HepG2 (cell line): Measurements from ENCODE around the gene DZANK1. TPM values are rescaled to one million over a fixed set of nuclear protein-coding genes. Genes with fewer than 3 reads are reported as not detected.

Experiments
- AGO1 ChIP-seq: fragments of 200-400 bp; formaldehyde crosslinking; IDR thresholded peaks from 2 replicates; pipeline ENCODE4 v1.6.1; 2017; ENCODE audit warnings: mild to moderate bottlenecking, low read depth, low read length, moderate library complexity; ENCODE audit not compliant: poor library complexity, severe bottlenecking
- ARID2 ChIP-seq: sonication (generic); formaldehyde crosslinking; IDR thresholded peaks from 2 replicates; pipeline ENCODE4 v1.8.1; 2022; ENCODE audit warnings: mild to moderate bottlenecking, missing genetic modification reagents, borderline replicate concordance
- MAFF ChIP-seq: IDR thresholded peaks from 2 replicates; pipeline ENCODE4 v1.6.1; 2011; ENCODE audit warnings: low read depth, low read length, improper control_type of control experiment
- NR2F2 ChIP-seq: IDR thresholded peaks from 2 replicates; pipeline ENCODE4 v1.6.1; 2012; ENCODE audit warnings: low read depth, inconsistent platforms, borderline replicate concordance
- POGK ChIP-seq: sonication (generic); formaldehyde crosslinking; conservative IDR thresholded peaks from 2 replicates; pipeline ENCODE4 v1.8.0; 2022; ENCODE audit warnings: mild to moderate bottlenecking, moderate library complexity, missing genetic modification reagents
- REST ChIP-seq, 2 experiments: IDR thresholded peaks; 2 replicates each; pipeline ENCODE4 v1.6.1; 2011 to 2012; ENCODE audit warnings: low read length in 2 of 2, borderline replicate concordance in 1 of 2, low read depth in 1 of 2, mild to moderate bottlenecking in 1 of 2, moderate library complexity in 1 of 2
- TEAD3 ChIP-seq: optimal IDR thresholded peaks from 2 replicates; pipeline ENCODE3; 2016; ENCODE audit warnings: borderline replicate concordance
- YY1 ChIP-seq: IDR thresholded peaks from 2 replicates; pipeline ENCODE4 v1.6.1; 2011; ENCODE audit warnings: low read length, low read depth, moderate library complexity, mild to moderate bottlenecking; ENCODE audit not compliant: insufficient read depth, insufficient replicate concordance
- ZBTB33 ChIP-seq: sonication (generic); formaldehyde crosslinking; IDR thresholded peaks from 2 replicates; pipeline ENCODE4 v1.4.0; 2020; ENCODE audit warnings: missing genetic modification reagents
- ZBTB38 ChIP-seq: sonication (generic); formaldehyde crosslinking; IDR thresholded peaks from 2 replicates; pipeline ENCODE4 v1.5.1; 2020; ENCODE audit warnings: mild to moderate bottlenecking, missing genetic modification reagents
- ZNF280D ChIP-seq: sonication (generic); formaldehyde crosslinking; IDR thresholded peaks from 2 replicates; pipeline ENCODE4 v1.5.1; 2020; ENCODE audit warnings: mild to moderate bottlenecking, missing genetic modification reagents
- ZNF33B ChIP-seq: sonication (generic); formaldehyde crosslinking; IDR thresholded peaks from 2 replicates; pipeline ENCODE4 v1.5.1; 2020; ENCODE audit warnings: mild to moderate bottlenecking, missing genetic modification reagents
- ZNF740 ChIP-seq: sonication (generic); formaldehyde crosslinking; IDR thresholded peaks from 2 replicates; pipeline ENCODE4 v1.4.0; 2020; ENCODE audit warnings: missing genetic modification reagents
- ZSCAN29 ChIP-seq: sonication (generic); formaldehyde crosslinking; conservative IDR thresholded peaks from 2 replicates; pipeline ENCODE4 v1.4.0; 2020; ENCODE audit warnings: mild to moderate bottlenecking, missing genetic modification reagents
- polyA plus RNA-seq, 8 experiments: library from polyadenylated mRNA; depleted of rRNA in 3 of 8; stranded (reverse) in 7 of 8; unstranded in 1 of 8; fragments of >200 nt; fragmentation: Illumina TruSeq in 4 of 8; extraction: Trizol in 4 of 8; gene quantifications; 2 replicates each; pipeline versions ENCODE4 v1.2.1 to v1.2.3, GENCODE V29; 2011 to 2016; ENCODE audit warnings: low read depth in 4 of 8, missing spikeins in 1 of 8, mixed read lengths in 1 of 8; ENCODE audit not compliant: insufficient read depth in 1 of 8
- total RNA-seq, 5 experiments: library from RNA; depleted of rRNA; stranded (reverse); fragments of >200 nt; fragmentation: Illumina TruSeq; extraction: Trizol; gene quantifications; 2 replicates each; pipeline ENCODE4 v1.2.3, GENCODE V29; 2016; ENCODE audit warnings: low read depth in 1 of 5

The DZANK1 gene
- total and polyA plus RNA-seq, 2 of the 13 experiments (the other 11 are each of a cell fraction or from before 2014, with no cell fraction given): 1.6 to 3.2 TPM

GRCh38 chr20:18496740-18497592 is 30.1 kb upstream of the DZANK1 start, which contains the start of gene RBBP9 (continued):
- peak; percentile 85 for TF ChIP-seq AGO1
- TF ChIP-seq POGK (CRISPR knock-in tag): peak; percentile 100
- no peak for TF ChIP-seq MAFF
- peak; percentile 99 for TF ChIP-seq YY1
- peak; percentile 50; the same call in 1 of the 2 replicates for TF ChIP-seq ARID2 (CRISPR knock-in tag)
- TF ChIP-seq ZBTB38: peak; percentile 93
- TF ChIP-seq ZNF740 (CRISPR knock-in tag): no peak
- TF ChIP-seq ZBTB33 (CRISPR knock-in tag): peak; percentile 50; the same call in 1 of the 2 replicates
- peak; percentile 37; the same call in 1 of the 2 replicates for TF ChIP-seq NR2F2
- peak; percentile 70; the same call in 1 of the 2 replicates for TF ChIP-seq ZNF280D (CRISPR knock-in tag)
- TF ChIP-seq TEAD3 (CRISPR knock-in tag): peak; percentile 70
- peak in 1 of 2 experiments; percentile 34; a peak in 1 of 4 replicates for TF ChIP-seq REST (IDR thresholded peaks at IDR 0.05; ENCODE audit: borderline replicate concordance in 1 of 2, low read depth in 1 of 2, low read length in 2 of 2)
- peak; percentile 90; the same call in 1 of the 2 replicates for TF ChIP-seq ZNF33B (CRISPR knock-in tag)
- 0 out of 2 replicates have a peak, but pooled peaks have one; percentile 79 for TF ChIP-seq ZSCAN29 (CRISPR knock-in tag)
